ENCODE data around the gene LRRC73. TPM values are rescaled to one million over a fixed set of nuclear protein-coding genes. Genes with fewer than 3 reads are reported as not detected.
A peak's percentile ranks its signal among the peaks of the same experiment; 100 is the strongest.

The LRRC73 gene
- polyA plus RNA-seq, 2 donors, result 0.14 to 0.24 TPM

GRCh38 chr6:43495409-43495941, 14.7 kb downstream of the LRRC73 start:
- H3K4me3 ChIP-seq (ENCODE audit: low read depth in 1 of 2, low read length in 2 of 2), result no peak overlapping the region
- peak overlapping the region; percentile 56 to 70 for H3K27ac ChIP-seq (ENCODE audit: low read depth in 2 of 2, low read length in 1 of 2)
- H3K9me3 ChIP-seq (ENCODE audit: control insufficient read depth in 2 of 2, insufficient read depth in 1 of 2, low read depth in 1 of 2, low read length in 1 of 2), result no peaks in the 10 kb centered on the region
- WGBS, 2 donors, result 42 to 57% methylated on average over 4 of the region's 4 CpGs
- peaks cover 8 to 23% of the 10 kb centered on the region in 2 donors for H3K36me3 ChIP-seq (ENCODE audit: control insufficient read depth in 2 of 2, insufficient read depth in 2 of 2, low read length in 1 of 2)
- H3K27me3 ChIP-seq (ENCODE audit: control insufficient read depth in 1 of 2, insufficient read depth in 2 of 2, low read length in 2 of 2), result no peaks in the 10 kb centered on the region
- H3K4me1 ChIP-seq (ENCODE audit: control insufficient read depth in 2 of 2, insufficient read depth in 2 of 2, low read length in 1 of 2), result peaks cover 8 to 33% of the 10 kb centered on the region in 2 donors

- H3K9me3 ChIP-seq (ENCODE audit: control insufficient read depth in 2 of 2, insufficient read depth in 1 of 2, low read depth in 1 of 2, low read length in 1 of 2), result no peaks in the 10 kb centered on the region
- WGBS, 2 donors, result 87 to 92% methylated on average over 4 of the region's 4 CpGs
- no peak overlapping the region for H3K4me3 ChIP-seq (ENCODE audit: low read depth in 1 of 2, low read length in 2 of 2)
- H3K27me3 ChIP-seq (ENCODE audit: control insufficient read depth in 1 of 2, insufficient read depth in 2 of 2, low read length in 2 of 2), result no peaks in the 10 kb centered on the region
- H3K36me3 ChIP-seq (ENCODE audit: control insufficient read depth in 2 of 2, insufficient read depth in 2 of 2, low read length in 1 of 2), result peaks cover 7 to 18% of the 10 kb centered on the region in 2 donors
- peak overlapping the region in 1 of 2 donors; percentile 70 for H3K27ac ChIP-seq (ENCODE audit: low read depth in 2 of 2, low read length in 1 of 2)
- peaks cover 8 to 33% of the 10 kb centered on the region in 2 donors for H3K4me1 ChIP-seq (ENCODE audit: control insufficient read depth in 2 of 2, insufficient read depth in 2 of 2, low read length in 1 of 2)
These were observed 15.4 kb downstream of the LRRC73 start for GRCh38 chr6:43494766-43495165.

GRCh38 chr6:43494321-43494720, 15.8 kb downstream of the LRRC73 start:
- Histone ChIP-seq H3K9me3 (ENCODE audit: control insufficient read depth in 2 of 2, insufficient read depth in 1 of 2, low read depth in 1 of 2, low read length in 1 of 2) (no peaks in the 10 kb centered on the region), H3K4me1 (ENCODE audit: control insufficient read depth in 2 of 2, insufficient read depth in 2 of 2, low read length in 1 of 2) (peaks cover 8 to 33% of the 10 kb centered on the region in 2 donors), H3K27ac (ENCODE audit: low read depth in 2 of 2, low read length in 1 of 2) (no peak overlapping the region), H3K27me3 (ENCODE audit: control insufficient read depth in 1 of 2, insufficient read depth in 2 of 2, low read length in 2 of 2) (no peaks in the 10 kb centered on the region), H3K4me3 (ENCODE audit: low read depth in 1 of 2, low read length in 2 of 2) (no peak overlapping the region), H3K36me3 (ENCODE audit: control insufficient read depth in 2 of 2, insufficient read depth in 2 of 2, low read length in 1 of 2) (peaks cover 4 to 14% of the 10 kb centered on the region in 2 donors)
- 77 to 88% methylated on average over 6 of the region's 6 CpGs for WGBS, 2 donors

- no peak overlapping the region for H3K4me3 ChIP-seq (ENCODE audit: low read depth in 1 of 2, low read length in 2 of 2)
- H3K9me3 ChIP-seq (ENCODE audit: control insufficient read depth in 2 of 2, insufficient read depth in 1 of 2, low read depth in 1 of 2, low read length in 1 of 2), result no peaks in the 10 kb centered on the region
- H3K27ac ChIP-seq (ENCODE audit: low read depth in 2 of 2, low read length in 1 of 2), result no peak overlapping the region
- WGBS, 2 donors, result 62 to 66% methylated on average over 7 of the region's 7 CpGs
- peaks cover 8 to 31% of the 10 kb centered on the region in 2 donors for H3K4me1 ChIP-seq (ENCODE audit: control insufficient read depth in 2 of 2, insufficient read depth in 2 of 2, low read length in 1 of 2)
- peaks cover 0 to 9% of the 10 kb centered on the region in 2 donors for H3K36me3 ChIP-seq (ENCODE audit: control insufficient read depth in 2 of 2, insufficient read depth in 2 of 2, low read length in 1 of 2)
- no peaks in the 10 kb centered on the region for H3K27me3 ChIP-seq (ENCODE audit: control insufficient read depth in 1 of 2, insufficient read depth in 2 of 2, low read length in 2 of 2)
These were observed 16.3 kb downstream of the LRRC73 start for GRCh38 chr6:43493833-43494232.

- Histone ChIP-seq H3K9me3 (ENCODE audit: control insufficient read depth in 2 of 2, insufficient read depth in 1 of 2, low read depth in 1 of 2, low read length in 1 of 2) (no peaks in the 10 kb centered on the region), H3K36me3 (ENCODE audit: control insufficient read depth in 2 of 2, insufficient read depth in 2 of 2, low read length in 1 of 2) (peaks cover 0 to 5% of the 10 kb centered on the region in 2 donors), H3K4me3 (ENCODE audit: low read depth in 1 of 2, low read length in 2 of 2) (no peak overlapping the region), H3K4me1 (ENCODE audit: control insufficient read depth in 2 of 2, insufficient read depth in 2 of 2, low read length in 1 of 2) (peaks cover 8 to 30% of the 10 kb centered on the region in 2 donors), H3K27ac (ENCODE audit: low read depth in 2 of 2, low read length in 1 of 2) (no peak overlapping the region), H3K27me3 (ENCODE audit: control insufficient read depth in 1 of 2, insufficient read depth in 2 of 2, low read length in 2 of 2) (no peaks in the 10 kb centered on the region)
- 58 to 74% methylated on average over 2 of the region's 2 CpGs for WGBS, 2 donors
These were observed 16.9 kb downstream of the LRRC73 start for GRCh38 chr6:43493230-43493629.

- Histone ChIP-seq H3K27me3 (ENCODE audit: control insufficient read depth in 1 of 2, insufficient read depth in 2 of 2, low read length in 2 of 2) (no peaks in the 10 kb centered on the region), H3K27ac (ENCODE audit: low read depth in 2 of 2, low read length in 1 of 2) (peak overlapping the region in 1 of 2 donors; percentile 54), H3K4me1 (ENCODE audit: control insufficient read depth in 2 of 2, insufficient read depth in 2 of 2, low read length in 1 of 2) (peaks cover 8 to 30% of the 10 kb centered on the region in 2 donors), H3K9me3 (ENCODE audit: control insufficient read depth in 2 of 2, insufficient read depth in 1 of 2, low read depth in 1 of 2, low read length in 1 of 2) (no peaks in the 10 kb centered on the region), H3K36me3 (ENCODE audit: control insufficient read depth in 2 of 2, insufficient read depth in 2 of 2, low read length in 1 of 2) (peaks cover 0 to 2% of the 10 kb centered on the region in 2 donors), H3K4me3 (ENCODE audit: low read depth in 1 of 2, low read length in 2 of 2) (no peak overlapping the region)
- WGBS, 2 donors, result 52 to 53% methylated on average over 3 of the region's 3 CpGs
These were observed 17.5 kb downstream of the LRRC73 start for GRCh38 chr6:43492673-43493072.

GRCh38 chr6:43491750-43492661, 18.1 kb downstream of the LRRC73 start:
- peak overlapping the region in 1 of 2 donors; percentile 54 for H3K27ac ChIP-seq (ENCODE audit: low read depth in 2 of 2, low read length in 1 of 2)
- no peaks in the 10 kb centered on the region for H3K27me3 ChIP-seq (ENCODE audit: control insufficient read depth in 1 of 2, insufficient read depth in 2 of 2, low read length in 2 of 2)
- peaks cover 0 to 2% of the 10 kb centered on the region in 2 donors for H3K36me3 ChIP-seq (ENCODE audit: control insufficient read depth in 2 of 2, insufficient read depth in 2 of 2, low read length in 1 of 2)
- H3K4me3 ChIP-seq (ENCODE audit: low read depth in 1 of 2, low read length in 2 of 2), result no peak overlapping the region
- H3K4me1 ChIP-seq (ENCODE audit: control insufficient read depth in 2 of 2, insufficient read depth in 2 of 2, low read length in 1 of 2), result peaks cover 8 to 30% of the 10 kb centered on the region in 2 donors
- 20 to 29% methylated on average over 10 of the region's 10 CpGs for WGBS, 2 donors
- no peaks in the 10 kb centered on the region for H3K9me3 ChIP-seq (ENCODE audit: control insufficient read depth in 2 of 2, insufficient read depth in 1 of 2, low read depth in 1 of 2, low read length in 1 of 2)

- Histone ChIP-seq H3K4me3 (ENCODE audit: low read depth in 1 of 2, low read length in 2 of 2) (no peak overlapping the region), H3K36me3 (ENCODE audit: control insufficient read depth in 2 of 2, insufficient read depth in 2 of 2, low read length in 1 of 2) (peaks cover 0 to 2% of the 10 kb centered on the region in 2 donors), H3K27ac (ENCODE audit: low read depth in 2 of 2, low read length in 1 of 2) (no peak overlapping the region), H3K27me3 (ENCODE audit: control insufficient read depth in 1 of 2, insufficient read depth in 2 of 2, low read length in 2 of 2) (no peaks in the 10 kb centered on the region), H3K4me1 (ENCODE audit: control insufficient read depth in 2 of 2, insufficient read depth in 2 of 2, low read length in 1 of 2) (peaks cover 4 to 22% of the 10 kb centered on the region in 2 donors), H3K9me3 (ENCODE audit: control insufficient read depth in 2 of 2, insufficient read depth in 1 of 2, low read depth in 1 of 2, low read length in 1 of 2) (no peaks in the 10 kb centered on the region)
- WGBS, 2 donors, result 49 to 70% methylated on average over 6 of the region's 6 CpGs
These were observed 19.6 kb downstream of the LRRC73 start for GRCh38 chr6:43490523-43490939.

- H3K27me3 ChIP-seq (ENCODE audit: control insufficient read depth in 1 of 2, insufficient read depth in 2 of 2, low read length in 2 of 2), result no peaks in the 10 kb centered on the region
- no peak overlapping the region for H3K4me3 ChIP-seq (ENCODE audit: low read depth in 1 of 2, low read length in 2 of 2)
- H3K27ac ChIP-seq (ENCODE audit: low read depth in 2 of 2, low read length in 1 of 2), result no peak overlapping the region
- H3K4me1 ChIP-seq (ENCODE audit: control insufficient read depth in 2 of 2, insufficient read depth in 2 of 2, low read length in 1 of 2), result peaks cover 4 to 12% of the 10 kb centered on the region in 2 donors
- WGBS, 2 donors, result 72 to 78% methylated on average over 12 of the region's 12 CpGs
- H3K9me3 ChIP-seq (ENCODE audit: control insufficient read depth in 2 of 2, insufficient read depth in 1 of 2, low read depth in 1 of 2, low read length in 1 of 2), result no peaks in the 10 kb centered on the region
- peaks cover 0 to 2% of the 10 kb centered on the region in 2 donors for H3K36me3 ChIP-seq (ENCODE audit: control insufficient read depth in 2 of 2, insufficient read depth in 2 of 2, low read length in 1 of 2)
These were observed 20.7 kb downstream of the LRRC73 start for GRCh38 chr6:43489277-43490072.
